GM12878 (cell line): ENCODE results near the gene LTBP2. TPM values are rescaled to one million over a fixed set of nuclear protein-coding genes. Genes with fewer than 3 reads are reported as not detected.

Experiments
- ATAC-seq: fragments of 200-7000 bp; cut with Tn5 transposase; 3 replicates; pipeline ENCODE4 v1.9.1; 2020; ENCODE audit warnings: mild to moderate bottlenecking, moderate library complexity
- BruUV-seq: library from RNA; stranded (reverse); fragments of 400-500 nt; replicated peaks from 2 replicates; lab custom pipeline; 2021; lab: Mats Ljungman, UMichigan
- CTCF ChIA-PET: fragments of 300-600 bp; sonication (Branson Sonifier 250); formaldehyde crosslinking; extraction: SDS; loops from one replicate; lab custom pipeline; 2021; ENCODE audit warnings: inconsistent platforms; lab: Yijun Ruan, JAX
- POLR2A ChIA-PET: fragments of 350-600 bp; formaldehyde crosslinking; extraction: SDS; loops from one replicate; lab custom pipeline; 2021; ENCODE audit warnings: inconsistent platforms; lab: Charles Lee
- RAD21 ChIA-PET: fragments of 300-600 bp; sonication (Branson Sonifier 250); formaldehyde crosslinking; loops from one replicate; lab custom pipeline; 2023; ENCODE audit warnings: antibody characterized with exemption; ENCODE audit not compliant: unreplicated experiment; lab: Charles Lee
- SMC1A ChIA-PET: fragments of 300-600 bp; sonication (Branson Sonifier 250); formaldehyde crosslinking; loops from one replicate; lab custom pipeline; 2023; ENCODE audit not compliant: unreplicated experiment, uncharacterized antibody; lab: Charles Lee
- DNase-seq: peaks from one replicate; pipeline ENCODE4 v3.0.0-alpha.2; 2011; ENCODE audit warnings: low read depth, low spot score
- FAIRE-seq: peaks from 3 replicates; lab custom pipeline; 2011; peaks lifted over from hg19 to GRCh38; lab: Jason Lieb, UNC
- H2AFZ ChIP-seq: 2 replicates; pipeline ENCODE4 v1.6.0; 2011; ENCODE audit warnings: low read depth, low read length, control low read depth; ENCODE audit not compliant: control insufficient read depth
- H3K27ac ChIP-seq: 2 replicates; pipeline ENCODE4 v1.5.1; 2011; ENCODE audit warnings: control low read depth; ENCODE audit not compliant: control insufficient read depth, insufficient read depth
- H3K27me3 ChIP-seq, 2 experiments: replicated peaks in 1 of 2; 2 replicates each; pipeline versions ENCODE4 v1.6.0 to v1.6.1; 2011; ENCODE audit warnings: low read length in 1 of 2; ENCODE audit not compliant: control insufficient read depth in 2 of 2, insufficient read depth in 2 of 2
- H3K36me3 ChIP-seq, 2 experiments: 2 replicates each; pipeline ENCODE4 v1.5.1; 2011; ENCODE audit warnings: low read length in 1 of 2; ENCODE audit not compliant: control insufficient read depth in 2 of 2, insufficient read depth in 2 of 2
- H3K4me1 ChIP-seq: 2 replicates; pipeline ENCODE4 v1.6.1; 2011; ENCODE audit warnings: mild to moderate bottlenecking, low read length, moderate library complexity, mixed read lengths; ENCODE audit not compliant: control insufficient read depth, insufficient read depth
- H3K4me2 ChIP-seq: 2 replicates; pipeline ENCODE4 v1.6.0; 2011; ENCODE audit warnings: control low read depth; ENCODE audit not compliant: control insufficient read depth, insufficient read depth
- H3K4me3 ChIP-seq: fragments of 200-600 bp; sonication (generic); 2 replicates; pipeline ENCODE4 v1.5.1; 2016
- H3K79me2 ChIP-seq: 2 replicates; pipeline ENCODE4 v1.6.0; 2011; ENCODE audit warnings: low read length; ENCODE audit not compliant: control insufficient read depth, insufficient read depth
- H3K9ac ChIP-seq: 2 replicates; pipeline ENCODE4 v1.8.0; 2011; ENCODE audit warnings: low read length, control low read depth, mixed read lengths; ENCODE audit not compliant: control insufficient read depth, insufficient read depth
- H3K9me3 ChIP-seq: replicated peaks from 3 replicates; pipeline ENCODE4 v1.5.1; 2011; ENCODE audit warnings: mild to moderate bottlenecking, low read length; ENCODE audit not compliant: control insufficient read depth, insufficient read depth
- H4K20me1 ChIP-seq: 2 replicates; pipeline ENCODE4 v1.6.0; 2011; ENCODE audit not compliant: control insufficient read depth, insufficient read depth
- ASH2L ChIP-seq: fragments of 300-600, 200-600 bp; sonication (generic); IDR thresholded peaks from 2 replicates; pipeline ENCODE4 v1.6.1; 2017; ENCODE audit warnings: low read depth, mild to moderate bottlenecking, borderline replicate concordance
- EED ChIP-seq: sonication (generic); IDR thresholded peaks from 2 replicates; pipeline ENCODE4 v1.6.1; 2016; ENCODE audit warnings: antibody characterized with exemption, low read depth
- HDGF ChIP-seq: fragments of 450-650 bp; IDR thresholded peaks from 2 replicates; pipeline ENCODE4 v1.6.1; 2016; ENCODE audit warnings: antibody characterized with exemption
- MTA3 ChIP-seq: IDR thresholded peaks from 2 replicates; pipeline ENCODE4 v1.6.1; 2012; ENCODE audit warnings: low read length, inconsistent platforms, borderline replicate concordance
- NFXL1 ChIP-seq: fragments of 450-650 bp; IDR thresholded peaks from 2 replicates; pipeline ENCODE4 v1.6.1; 2017; ENCODE audit warnings: antibody characterized with exemption, mild to moderate bottlenecking, borderline replicate concordance
- NR2C2 ChIP-seq: IDR thresholded peaks from 2 replicates; pipeline ENCODE4 v1.6.1; 2011; ENCODE audit warnings: borderline replicate concordance, low read depth; ENCODE audit not compliant: control insufficient read depth, insufficient read length
- RB1 ChIP-seq: fragments of 450-650 bp; formaldehyde crosslinking; IDR thresholded peaks from 2 replicates; pipeline ENCODE4 v1.6.1; 2017; ENCODE audit warnings: mild to moderate bottlenecking, borderline replicate concordance
- RBBP5 ChIP-seq: fragments of 200-600 bp; sonication (generic); conservative IDR thresholded peaks from 2 replicates; pipeline ENCODE4 v1.6.1; 2016
- SUZ12 ChIP-seq: fragments of 200-600 bp; sonication (generic); IDR thresholded peaks from one replicate; pipeline ENCODE4 v1.6.1; 2018; ENCODE audit warnings: antibody characterized with exemption, mild to moderate bottlenecking; ENCODE audit not compliant: unreplicated experiment
- TCF7 ChIP-seq: IDR thresholded peaks from 2 replicates; pipeline ENCODE4 v1.6.1; 2014; ENCODE audit warnings: antibody characterized with exemption, borderline replicate concordance
- WGBS: methylation state at CpG from one replicate; pipeline ENCODE4 v1.1.6; 2016; ENCODE audit warnings: low lambda C conversion rate; ENCODE audit not compliant: insufficient replicate concordance, insufficient coverage; ENCODE audit errors: missing lambda C conversion rate; 5-methylcytosine and 5-hydroxymethylcytosine counted together
- in situ Hi-C: fragments of 300-500 bp; cut with MboI; formaldehyde crosslinking; loops from 9 replicates; pipeline ENCODE4 v1.14.3; 2018; ENCODE audit warnings: mixed read lengths
- intact Hi-C: fragments of 100-400 bp; cut with micrococcal nuclease; formaldehyde crosslinking; loops from one replicate; pipeline ENCODE4 v1.14.2; 2022; ENCODE audit not compliant: unreplicated experiment
- polyA plus RNA-seq, 11 experiments: library from polyadenylated mRNA; depleted of rRNA in 4 of 11; unstranded in 6 of 11; stranded (reverse) in 5 of 11; fragments of >200 nt; fragmentation: Nextera tagmentation in 4 of 11; fragmentation: Illumina TruSeq in 1 of 11; extraction: Ambion mirVana in 4 of 11; extraction: Trizol in 1 of 11; gene quantifications; 1 replicate in 1 of 11; 2 replicates in 10 of 11; pipeline versions ENCODE4 v1.2.1 to v1.2.3, GENCODE V29; 2011 to 2016; ENCODE audit warnings: inconsistent platforms in 2 of 11, missing spikeins in 2 of 11, low read depth in 1 of 11
- total RNA-seq, 4 experiments: library from RNA; depleted of rRNA in 3 of 4; stranded (reverse); fragments of >200 nt in 3 of 4; fragmentation: Illumina TruSeq in 1 of 4; extraction: Trizol in 1 of 4; gene quantifications; 2 replicates each; pipeline versions ENCODE4 v1.2.1 to v1.2.3, GENCODE V29; 2013 to 2021
- TF ChIP-seq, protein P1 (sequence below): IDR thresholded peaks from 2 replicates; pipeline ENCODE4 v1.6.1; 2012; ENCODE audit warnings: mild to moderate bottlenecking, low read depth, low read length
- TF ChIP-seq, protein P2 (sequence below): fragments of 450-650 bp; IDR thresholded peaks from 2 replicates; pipeline ENCODE4 v1.6.1; 2017; ENCODE audit warnings: low read depth, mild to moderate bottlenecking, moderate library complexity
- TF ChIP-seq, protein P3 (sequence below): fragments of 450-650 bp; IDR thresholded peaks from 2 replicates; pipeline ENCODE4 v1.6.1; 2017; ENCODE audit warnings: mild to moderate bottlenecking, low read depth, inconsistent platforms; ENCODE audit not compliant: poor library complexity, severe bottlenecking

LTBP2 gene
- total and polyA plus RNA-seq, 10 of the 15 experiments (the other 5 are each of a cell fraction or from before 2014, with no cell fraction given), result 0.03 to 0.23 (median 0.06) TPM; not detected in 1

DNA sequence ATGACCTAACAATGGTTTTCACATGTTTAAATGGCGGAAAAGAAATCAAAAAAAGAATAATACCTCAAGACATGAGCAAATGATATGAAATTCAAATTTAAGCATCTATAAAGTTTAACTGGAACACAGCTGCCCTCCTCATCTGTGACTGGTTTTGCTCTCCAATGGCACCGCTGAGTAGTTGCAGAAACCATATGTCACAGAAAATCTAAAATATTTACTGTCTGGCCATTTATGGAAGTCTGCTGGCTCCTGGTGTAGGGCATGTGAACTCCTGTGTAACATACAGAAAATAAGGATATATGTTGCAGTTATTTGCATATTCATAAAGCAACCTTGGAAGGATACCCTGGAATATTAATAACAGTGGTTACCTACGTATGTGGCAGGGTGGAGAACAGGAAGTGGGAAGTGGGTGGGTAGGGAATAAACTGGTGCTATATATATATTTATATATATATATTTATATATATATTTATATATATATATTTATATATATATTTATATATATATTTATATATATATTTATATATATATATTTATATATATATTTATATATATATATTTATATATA lies 48.4 kb downstream of the LTBP2 start:
- ATAC-seq (no peak), DNase-seq (no peak)
- CTCF ChIA-PET, result no interaction called here
- RAD21 ChIA-PET, result no interaction called here
- no peaks in the 10 kb centered on the region for H3K4me1 ChIP-seq
- no TSS peak for BruUV-seq
- intact Hi-C loops (no loop called here), in situ Hi-C loops (no loop called here)
- no peak overlapping the region for H3K4me3 ChIP-seq
- no peaks in the 10 kb centered on the region for H3K79me2 ChIP-seq
- no peak overlapping the region for H2AFZ ChIP-seq
- H3K27ac ChIP-seq, result no peak overlapping the region
- 33% methylated on average over 3 of the region's 3 CpGs for WGBS
- SMC1A ChIA-PET, result no interaction called here
- no peak overlapping the region for H3K9ac ChIP-seq
- TF ChIP-seq, protein P1, sequence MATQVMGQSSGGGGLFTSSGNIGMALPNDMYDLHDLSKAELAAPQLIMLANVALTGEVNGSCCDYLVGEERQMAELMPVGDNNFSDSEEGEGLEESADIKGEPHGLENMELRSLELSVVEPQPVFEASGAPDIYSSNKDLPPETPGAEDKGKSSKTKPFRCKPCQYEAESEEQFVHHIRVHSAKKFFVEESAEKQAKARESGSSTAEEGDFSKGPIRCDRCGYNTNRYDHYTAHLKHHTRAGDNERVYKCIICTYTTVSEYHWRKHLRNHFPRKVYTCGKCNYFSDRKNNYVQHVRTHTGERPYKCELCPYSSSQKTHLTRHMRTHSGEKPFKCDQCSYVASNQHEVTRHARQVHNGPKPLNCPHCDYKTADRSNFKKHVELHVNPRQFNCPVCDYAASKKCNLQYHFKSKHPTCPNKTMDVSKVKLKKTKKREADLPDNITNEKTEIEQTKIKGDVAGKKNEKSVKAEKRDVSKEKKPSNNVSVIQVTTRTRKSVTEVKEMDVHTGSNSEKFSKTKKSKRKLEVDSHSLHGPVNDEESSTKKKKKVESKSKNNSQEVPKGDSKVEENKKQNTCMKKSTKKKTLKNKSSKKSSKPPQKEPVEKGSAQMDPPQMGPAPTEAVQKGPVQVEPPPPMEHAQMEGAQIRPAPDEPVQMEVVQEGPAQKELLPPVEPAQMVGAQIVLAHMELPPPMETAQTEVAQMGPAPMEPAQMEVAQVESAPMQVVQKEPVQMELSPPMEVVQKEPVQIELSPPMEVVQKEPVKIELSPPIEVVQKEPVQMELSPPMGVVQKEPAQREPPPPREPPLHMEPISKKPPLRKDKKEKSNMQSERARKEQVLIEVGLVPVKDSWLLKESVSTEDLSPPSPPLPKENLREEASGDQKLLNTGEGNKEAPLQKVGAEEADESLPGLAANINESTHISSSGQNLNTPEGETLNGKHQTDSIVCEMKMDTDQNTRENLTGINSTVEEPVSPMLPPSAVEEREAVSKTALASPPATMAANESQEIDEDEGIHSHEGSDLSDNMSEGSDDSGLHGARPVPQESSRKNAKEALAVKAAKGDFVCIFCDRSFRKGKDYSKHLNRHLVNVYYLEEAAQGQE, result no peak
- TF ChIP-seq HDGF (no peak), TCF7 (no peak), SUZ12 (no peak), RB1 (no peak), MTA3 (no peak), RBBP5 (no peak), NR2C2 (no peak), ASH2L (no peak), EED (no peak), NFXL1 (no peak)
- TF ChIP-seq, protein P2, sequence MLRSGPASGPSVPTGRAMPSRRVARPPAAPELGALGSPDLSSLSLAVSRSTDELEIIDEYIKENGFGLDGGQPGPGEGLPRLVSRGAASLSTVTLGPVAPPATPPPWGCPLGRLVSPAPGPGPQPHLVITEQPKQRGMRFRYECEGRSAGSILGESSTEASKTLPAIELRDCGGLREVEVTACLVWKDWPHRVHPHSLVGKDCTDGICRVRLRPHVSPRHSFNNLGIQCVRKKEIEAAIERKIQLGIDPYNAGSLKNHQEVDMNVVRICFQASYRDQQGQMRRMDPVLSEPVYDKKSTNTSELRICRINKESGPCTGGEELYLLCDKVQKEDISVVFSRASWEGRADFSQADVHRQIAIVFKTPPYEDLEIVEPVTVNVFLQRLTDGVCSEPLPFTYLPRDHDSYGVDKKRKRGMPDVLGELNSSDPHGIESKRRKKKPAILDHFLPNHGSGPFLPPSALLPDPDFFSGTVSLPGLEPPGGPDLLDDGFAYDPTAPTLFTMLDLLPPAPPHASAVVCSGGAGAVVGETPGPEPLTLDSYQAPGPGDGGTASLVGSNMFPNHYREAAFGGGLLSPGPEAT, result no peak
- TF ChIP-seq, protein P3, sequence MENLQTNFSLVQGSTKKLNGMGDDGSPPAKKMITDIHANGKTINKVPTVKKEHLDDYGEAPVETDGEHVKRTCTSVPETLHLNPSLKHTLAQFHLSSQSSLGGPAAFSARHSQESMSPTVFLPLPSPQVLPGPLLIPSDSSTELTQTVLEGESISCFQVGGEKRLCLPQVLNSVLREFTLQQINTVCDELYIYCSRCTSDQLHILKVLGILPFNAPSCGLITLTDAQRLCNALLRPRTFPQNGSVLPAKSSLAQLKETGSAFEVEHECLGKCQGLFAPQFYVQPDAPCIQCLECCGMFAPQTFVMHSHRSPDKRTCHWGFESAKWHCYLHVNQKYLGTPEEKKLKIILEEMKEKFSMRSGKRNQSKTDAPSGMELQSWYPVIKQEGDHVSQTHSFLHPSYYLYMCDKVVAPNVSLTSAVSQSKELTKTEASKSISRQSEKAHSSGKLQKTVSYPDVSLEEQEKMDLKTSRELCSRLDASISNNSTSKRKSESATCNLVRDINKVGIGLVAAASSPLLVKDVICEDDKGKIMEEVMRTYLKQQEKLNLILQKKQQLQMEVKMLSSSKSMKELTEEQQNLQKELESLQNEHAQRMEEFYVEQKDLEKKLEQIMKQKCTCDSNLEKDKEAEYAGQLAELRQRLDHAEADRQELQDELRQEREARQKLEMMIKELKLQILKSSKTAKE, result no peak
- TF ChIP-seq, all 136 proteins: peak for 0
- Histone ChIP-seq H4K20me1 (no peaks in the 10 kb centered on the region), H3K36me3 (no peaks in the 10 kb centered on the region), H3K27me3 (peaks cover 0 to 2% of the 10 kb centered on the region in 2 experiments; a peak in 1 of 4 replicates), H3K4me2 (no peak overlapping the region), H3K9me3 (no peaks in the 10 kb centered on the region)
- no peak for FAIRE-seq
- POLR2A ChIA-PET, result no interaction called here
